Panc1 (cell line): Measurements from ENCODE around the gene IL1F10. TPM values are rescaled to one million over a fixed set of nuclear protein-coding genes. Genes with fewer than 3 reads are reported as not detected.

ENCODE experiments used
- ATAC-seq: fragments of 200-7000 bp; cut with Tn5 transposase; 2 replicates; pipeline ENCODE4 v1.9.1; 2020; ENCODE audit warnings: mild to moderate bottlenecking, moderate library complexity
- BruUV-seq: library from RNA; stranded (reverse); fragments of 400-500 nt; replicated peaks from 2 replicates; lab custom pipeline; 2021; lab: Mats Ljungman, UMichigan
- CTCF ChIA-PET: fragments of 300-600 bp; sonication (Branson Sonifier 250); formaldehyde crosslinking; loops from one replicate; lab custom pipeline; 2022; ENCODE audit warnings: antibody characterized with exemption; lab: Charles Lee
- POLR2A ChIA-PET: fragments of 300-600 bp; sonication (Branson Sonifier 250); formaldehyde crosslinking; loops from one replicate; lab custom pipeline; 2022; ENCODE audit warnings: antibody characterized with exemption; lab: Charles Lee
- DNase-seq: peaks from one replicate; pipeline ENCODE4 v3.0.0-alpha.2; 2010; ENCODE audit warnings: low read depth, low spot score
- H3K27ac ChIP-seq: 2 replicates; pipeline ENCODE4 v1.5.1; 2011; ENCODE audit warnings: mild to moderate bottlenecking, low read length, inconsistent platforms
- H3K27me3 ChIP-seq: fragments of 200-500 bp; sonication (Bioruptor generic); 2 replicates; pipeline ENCODE4 v1.6.0; 2014; ENCODE audit warnings: low read length, inconsistent platforms; ENCODE audit not compliant: control insufficient read depth, insufficient read depth
- H3K36me3 ChIP-seq: fragments of 200-500 bp; sonication (Bioruptor generic); 2 replicates; pipeline ENCODE4 v1.5.1; 2014; ENCODE audit warnings: inconsistent platforms, mild to moderate bottlenecking, low read length, moderate library complexity; ENCODE audit not compliant: control insufficient read depth, insufficient read depth
- H3K4me1 ChIP-seq: 2 replicates; pipeline ENCODE4 v1.5.1; 2011; ENCODE audit warnings: inconsistent platforms, mild to moderate bottlenecking, low read length, moderate library complexity; ENCODE audit not compliant: control insufficient read depth, insufficient read depth
- H3K4me3 ChIP-seq, 2 experiments: 2 replicates each; pipeline ENCODE4 v1.5.1; 2011 to 2012; ENCODE audit warnings: low read depth in 2 of 2, low read length in 2 of 2, mild to moderate bottlenecking in 2 of 2, inconsistent platforms in 1 of 2, moderate library complexity in 1 of 2
- H3K9me3 ChIP-seq: fragments of 200-500 bp; sonication (Bioruptor generic); 2 replicates; pipeline ENCODE4 v1.5.1; 2014; ENCODE audit warnings: low read depth, mild to moderate bottlenecking, inconsistent platforms, low read length, moderate library complexity; ENCODE audit not compliant: control insufficient read depth, insufficient read depth
- POLR2AphosphoS5 ChIP-seq: IDR thresholded peaks from 2 replicates; pipeline ENCODE4 v1.6.1; 2012; ENCODE audit warnings: mild to moderate bottlenecking, low read depth, low read length, moderate library complexity
- SIN3A ChIP-seq: IDR thresholded peaks from 2 replicates; pipeline ENCODE4 v1.6.1; 2012; ENCODE audit warnings: low read depth, mild to moderate bottlenecking, low read length, moderate library complexity, borderline replicate concordance; ENCODE audit not compliant: insufficient read depth
- TCF7L2 ChIP-seq: IDR thresholded peaks from 2 replicates; pipeline ENCODE4 v1.6.1; 2011; ENCODE audit warnings: mild to moderate bottlenecking, low read depth, low read length, inconsistent platforms
- in situ Hi-C: cut with HindIII; loops from 2 replicates; pipeline ENCODE4 v1.10.0; 2016; ENCODE audit warnings: low sequenced_read_pairs, low pct_unique_long_range_greater_than_20kb
- intact Hi-C: fragments of 100-400 bp; cut with micrococcal nuclease; formaldehyde crosslinking; loops from one replicate; pipeline ENCODE4 v1.10.0; 2022; ENCODE audit not compliant: unreplicated experiment
- total RNA-seq: library from RNA; stranded (reverse); gene quantifications from one replicate; pipeline ENCODE4 v1.2.1, GENCODE V29; 2021; ENCODE audit not compliant: unreplicated experiment
- TF ChIP-seq, protein P1 (sequence below): fragments of 450-650 bp; IDR thresholded peaks from 2 replicates; pipeline ENCODE4 v1.5.1; 2017; ENCODE audit warnings: mild to moderate bottlenecking
- TF ChIP-seq, protein P2 (sequence below), 2 experiments: IDR thresholded peaks; 2 replicates each; pipeline ENCODE4 v1.6.1; 2011 to 2012; ENCODE audit warnings: low read depth in 2 of 2, control low read depth in 1 of 2, low read length in 1 of 2, mild to moderate bottlenecking in 1 of 2, moderate library complexity in 1 of 2; ENCODE audit not compliant: insufficient read depth in 1 of 2

Gene IL1F10
- total RNA-seq, 1 experiment from 2014 or later: not detected

- ChIA-PET CTCF (no interaction called here), POLR2A (no interaction called here)
- Histone ChIP-seq H3K9me3 (no peaks in the 10 kb centered on the region), H3K4me3 (no peak overlapping the region), H3K4me1 (no peaks in the 10 kb centered on the region), H3K27ac (no peak overlapping the region), H3K27me3 (peaks cover 5% of the 10 kb centered on the region; the same call in 1 of the 2 replicates), H3K36me3 (no peaks in the 10 kb centered on the region)
- intact Hi-C loops: no loop called here
- in situ Hi-C loops: no loop called here
- no TSS peak for BruUV-seq
- TF ChIP-seq SIN3A: no peak
- ATAC-seq (no peak), DNase-seq (no peak)
Observed at GRCh38 chr2:113064281-113064680, 3.5 kb upstream of the IL1F10 start.

DNA sequence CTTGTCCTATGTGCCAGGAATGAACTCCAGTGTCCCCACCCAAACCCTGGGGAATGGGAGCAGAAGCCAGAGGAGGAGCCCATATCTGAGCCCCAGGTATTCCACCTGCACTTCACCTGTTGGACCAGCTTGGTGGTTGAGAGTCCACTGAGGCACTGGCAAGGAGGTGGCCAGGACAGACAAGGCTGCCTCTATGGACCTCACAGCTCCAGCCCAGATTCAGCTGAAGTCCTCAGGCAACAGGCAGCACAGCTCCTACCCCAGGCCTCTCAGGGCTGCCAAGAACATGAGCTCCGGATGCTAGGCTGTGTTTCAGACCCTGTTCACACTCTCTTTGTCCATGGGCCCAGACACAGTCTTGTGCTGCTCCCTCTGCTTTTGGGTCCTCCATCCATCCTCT lies 2.9 kb upstream of the IL1F10 start:
- in situ Hi-C loops (no loop called here), intact Hi-C loops (no loop called here)
- ATAC-seq: no peak
- no peak overlapping the region for H3K4me3 ChIP-seq
- H3K27ac ChIP-seq: no peak overlapping the region
- peaks cover 5% of the 10 kb centered on the region; the same call in 1 of the 2 replicates for H3K27me3 ChIP-seq
- no TSS peak for BruUV-seq
- H3K36me3 ChIP-seq: no peaks in the 10 kb centered on the region
- H3K9me3 ChIP-seq: no peaks in the 10 kb centered on the region
- no peak for TF ChIP-seq POLR2AphosphoS5
- no peak for TF ChIP-seq TCF7L2
- TF ChIP-seq, protein P1, sequence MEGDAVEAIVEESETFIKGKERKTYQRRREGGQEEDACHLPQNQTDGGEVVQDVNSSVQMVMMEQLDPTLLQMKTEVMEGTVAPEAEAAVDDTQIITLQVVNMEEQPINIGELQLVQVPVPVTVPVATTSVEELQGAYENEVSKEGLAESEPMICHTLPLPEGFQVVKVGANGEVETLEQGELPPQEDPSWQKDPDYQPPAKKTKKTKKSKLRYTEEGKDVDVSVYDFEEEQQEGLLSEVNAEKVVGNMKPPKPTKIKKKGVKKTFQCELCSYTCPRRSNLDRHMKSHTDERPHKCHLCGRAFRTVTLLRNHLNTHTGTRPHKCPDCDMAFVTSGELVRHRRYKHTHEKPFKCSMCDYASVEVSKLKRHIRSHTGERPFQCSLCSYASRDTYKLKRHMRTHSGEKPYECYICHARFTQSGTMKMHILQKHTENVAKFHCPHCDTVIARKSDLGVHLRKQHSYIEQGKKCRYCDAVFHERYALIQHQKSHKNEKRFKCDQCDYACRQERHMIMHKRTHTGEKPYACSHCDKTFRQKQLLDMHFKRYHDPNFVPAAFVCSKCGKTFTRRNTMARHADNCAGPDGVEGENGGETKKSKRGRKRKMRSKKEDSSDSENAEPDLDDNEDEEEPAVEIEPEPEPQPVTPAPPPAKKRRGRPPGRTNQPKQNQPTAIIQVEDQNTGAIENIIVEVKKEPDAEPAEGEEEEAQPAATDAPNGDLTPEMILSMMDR: no peak
- no peak for TF ChIP-seq SIN3A
- TF ChIP-seq, protein P2, sequence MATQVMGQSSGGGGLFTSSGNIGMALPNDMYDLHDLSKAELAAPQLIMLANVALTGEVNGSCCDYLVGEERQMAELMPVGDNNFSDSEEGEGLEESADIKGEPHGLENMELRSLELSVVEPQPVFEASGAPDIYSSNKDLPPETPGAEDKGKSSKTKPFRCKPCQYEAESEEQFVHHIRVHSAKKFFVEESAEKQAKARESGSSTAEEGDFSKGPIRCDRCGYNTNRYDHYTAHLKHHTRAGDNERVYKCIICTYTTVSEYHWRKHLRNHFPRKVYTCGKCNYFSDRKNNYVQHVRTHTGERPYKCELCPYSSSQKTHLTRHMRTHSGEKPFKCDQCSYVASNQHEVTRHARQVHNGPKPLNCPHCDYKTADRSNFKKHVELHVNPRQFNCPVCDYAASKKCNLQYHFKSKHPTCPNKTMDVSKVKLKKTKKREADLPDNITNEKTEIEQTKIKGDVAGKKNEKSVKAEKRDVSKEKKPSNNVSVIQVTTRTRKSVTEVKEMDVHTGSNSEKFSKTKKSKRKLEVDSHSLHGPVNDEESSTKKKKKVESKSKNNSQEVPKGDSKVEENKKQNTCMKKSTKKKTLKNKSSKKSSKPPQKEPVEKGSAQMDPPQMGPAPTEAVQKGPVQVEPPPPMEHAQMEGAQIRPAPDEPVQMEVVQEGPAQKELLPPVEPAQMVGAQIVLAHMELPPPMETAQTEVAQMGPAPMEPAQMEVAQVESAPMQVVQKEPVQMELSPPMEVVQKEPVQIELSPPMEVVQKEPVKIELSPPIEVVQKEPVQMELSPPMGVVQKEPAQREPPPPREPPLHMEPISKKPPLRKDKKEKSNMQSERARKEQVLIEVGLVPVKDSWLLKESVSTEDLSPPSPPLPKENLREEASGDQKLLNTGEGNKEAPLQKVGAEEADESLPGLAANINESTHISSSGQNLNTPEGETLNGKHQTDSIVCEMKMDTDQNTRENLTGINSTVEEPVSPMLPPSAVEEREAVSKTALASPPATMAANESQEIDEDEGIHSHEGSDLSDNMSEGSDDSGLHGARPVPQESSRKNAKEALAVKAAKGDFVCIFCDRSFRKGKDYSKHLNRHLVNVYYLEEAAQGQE (IDR thresholded peaks at IDR 0.05; ENCODE audit: insufficient read depth in 1 of 2, low read depth in 2 of 2, low read length in 1 of 2): no peak
- H3K4me1 ChIP-seq: no peaks in the 10 kb centered on the region
- no peak for DNase-seq
- CTCF ChIA-PET: no interaction called here
- POLR2A ChIA-PET: no interaction called here

DNA sequence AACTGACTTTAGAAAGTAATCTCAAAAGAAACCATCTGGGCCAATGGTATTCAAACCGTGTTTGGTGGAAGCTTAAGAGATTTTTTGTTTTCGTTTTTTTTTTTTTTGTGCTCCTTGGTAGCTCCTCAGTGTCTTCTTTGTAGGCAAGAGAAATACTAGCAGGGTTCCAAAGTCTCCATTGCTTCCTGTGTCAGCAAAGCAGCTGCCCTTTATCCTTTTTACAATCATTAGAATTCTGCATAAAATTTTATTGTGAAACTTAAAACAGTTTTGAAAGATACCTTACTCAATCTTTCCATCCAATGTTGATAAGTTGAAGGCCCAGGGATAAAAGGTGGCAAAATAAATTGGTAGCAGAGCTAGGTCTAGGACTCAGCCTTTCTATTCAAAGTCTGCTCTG lies 479 bp downstream of the IL1F10 start:
- ATAC-seq: no peak
- Histone ChIP-seq H3K36me3 (no peaks in the 10 kb centered on the region), H3K4me1 (no peaks in the 10 kb centered on the region; the same call in 1 of the 2 replicates), H3K27me3 (peaks cover 5% of the 10 kb centered on the region; the same call in 1 of the 2 replicates), H3K27ac (no peak overlapping the region), H3K9me3 (no peaks in the 10 kb centered on the region), H3K4me3 (no peak overlapping the region)
- intact Hi-C loops (no loop called here), in situ Hi-C loops (no loop called here)
- no peak for TF ChIP-seq TCF7L2
- TF ChIP-seq POLR2AphosphoS5: no peak
- TF ChIP-seq SIN3A: no peak
- TF ChIP-seq, protein P2 (IDR thresholded peaks at IDR 0.05; ENCODE audit: insufficient read depth in 1 of 2, low read depth in 2 of 2, low read length in 1 of 2): no peak
- TF ChIP-seq, protein P1: no peak
- POLR2A ChIA-PET: no interaction called here
- BruUV-seq: no TSS peak
- no peak for DNase-seq
- CTCF ChIA-PET: no interaction called here
